ENCODE measurements around the gene CIRBP. TPM values are rescaled to one million over a fixed set of nuclear protein-coding genes. Genes with fewer than 3 reads are reported as not detected.

Gene CIRBP
- total RNA-seq, 1 experiment from 2014 or later = 66.6 TPM

- intact Hi-C loops (cut with micrococcal nuclease; ENCODE audit: unreplicated experiment) (no loop called here), in situ Hi-C loops (cut with HindIII; ENCODE audit: low pct_unique_long_range_greater_than_20kb, low sequenced_read_pairs) (no loop called here)
- DNase-seq (ENCODE audit: low read depth, low spot score) (no peak), ATAC-seq (no peak)
- BruUV-seq (replicated peaks) = no TSS peak
- ChIA-PET CTCF (no interaction called here), POLR2A (no interaction called here)
- Histone ChIP-seq H3K4me1 (ENCODE audit: control insufficient read depth, insufficient read depth, low read length) (peaks cover 2% of the 10 kb centered on the region; the same call in 1 of the 2 replicates), H3K9me3 (ENCODE audit: control insufficient read depth, insufficient read depth, low read depth, low read length) (no peaks in the 10 kb centered on the region), H3K36me3 (ENCODE audit: control insufficient read depth, insufficient read depth, low read length) (no peaks in the 10 kb centered on the region), H3K4me3 (ENCODE audit: low read depth in 2 of 2, low read length in 2 of 2) (no peak overlapping the region), H3K27me3 (ENCODE audit: control insufficient read depth, insufficient read depth, low read length) (no peaks in the 10 kb centered on the region), H3K27ac (ENCODE audit: low read length) (no peak overlapping the region)
- TF ChIP-seq SIN3A (IDR thresholded peaks at IDR 0.05; ENCODE audit: borderline replicate concordance, insufficient read depth, low read depth, low read length) (no peak), CTCF (IDR thresholded peaks at IDR 0.05) (no peak), POLR2AphosphoS5 (IDR thresholded peaks at IDR 0.05; ENCODE audit: low read depth, low read length) (no peak), REST (IDR thresholded peaks at IDR 0.05; ENCODE audit: insufficient read depth in 1 of 2, low read depth in 2 of 2, low read length in 1 of 2) (no peak), TCF7L2 (IDR thresholded peaks at IDR 0.05; ENCODE audit: low read depth, low read length) (no peak)
Measured at GRCh38 chr19:1281569-1282287, 12.6 kb downstream of the CIRBP start.

- Histone ChIP-seq H3K9me3 (ENCODE audit: control insufficient read depth, insufficient read depth, low read depth, low read length) (no peaks in the 10 kb centered on the region), H3K27ac (ENCODE audit: low read length) (no peak overlapping the region), H3K27me3 (ENCODE audit: control insufficient read depth, insufficient read depth, low read length) (no peaks in the 10 kb centered on the region), H3K4me3 (ENCODE audit: low read depth in 2 of 2, low read length in 2 of 2) (no peak overlapping the region), H3K4me1 (ENCODE audit: control insufficient read depth, insufficient read depth, low read length) (peaks cover 2% of the 10 kb centered on the region), H3K36me3 (ENCODE audit: control insufficient read depth, insufficient read depth, low read length) (no peaks in the 10 kb centered on the region)
- TF ChIP-seq CTCF (IDR thresholded peaks at IDR 0.05) = no peak
- TF ChIP-seq POLR2AphosphoS5 (IDR thresholded peaks at IDR 0.05; ENCODE audit: low read depth, low read length) = no peak
- TF ChIP-seq TCF7L2 (IDR thresholded peaks at IDR 0.05; ENCODE audit: low read depth, low read length) = no peak
- no peak for TF ChIP-seq SIN3A (IDR thresholded peaks at IDR 0.05; ENCODE audit: borderline replicate concordance, insufficient read depth, low read depth, low read length)
- no peak for TF ChIP-seq REST (IDR thresholded peaks at IDR 0.05; ENCODE audit: insufficient read depth in 1 of 2, low read depth in 2 of 2, low read length in 1 of 2)
- no TSS peak for BruUV-seq (replicated peaks)
- DNase-seq (ENCODE audit: low read depth, low spot score) = no peak
- no peak for ATAC-seq
- CTCF ChIA-PET = interaction anchor here (0.6 kb wide), 1 partner anchor 31 kb away, joined by 15 read pairs; no protein-coding TSS in a partner anchor
- in situ Hi-C loops (cut with HindIII; ENCODE audit: low pct_unique_long_range_greater_than_20kb, low sequenced_read_pairs) (no loop called here), intact Hi-C loops (cut with micrococcal nuclease; ENCODE audit: unreplicated experiment) (no loop called here)
- POLR2A ChIA-PET = no interaction called here
Measured at GRCh38 chr19:1282588-1283206, 13.6 kb downstream of the CIRBP start.

All from Panc1 (cell line).